Vagina (tissue), 2 donors: ENCODE results near the gene DENND1A. TPM values are rescaled to one million over a fixed set of nuclear protein-coding genes. Genes with fewer than 3 reads are reported as not detected.

ENCODE experiments used
- DNase-seq, 2 donors: peaks; one replicate each; pipeline ENCODE4 v3.0.0-alpha.2; 2017; ENCODE audit errors: extremely low spot score in 2 of 2
- H3K27ac ChIP-seq: fragments of 200-600 bp; sonication (generic); one replicate; pipeline ENCODE4 v1.5.1; 2019
- H3K27me3 ChIP-seq: fragments of 200-600 bp; sonication (generic); one replicate; pipeline ENCODE4 v1.5.1; 2019
- H3K36me3 ChIP-seq, 2 donors: fragments of 200-600 bp; sonication (generic); one replicate each; pipeline ENCODE4 v1.5.1; 2017 to 2019
- H3K4me1 ChIP-seq: fragments of 200-600 bp; sonication (generic); one replicate; pipeline ENCODE4 v1.5.1; 2019
- H3K4me3 ChIP-seq, 2 donors: fragments of 200-600 bp; sonication (generic); 1 replicate in 1 of 2; 2 replicates in 1 of 2; pipeline ENCODE4 v1.5.1; 2016 to 2019
- H3K9me3 ChIP-seq: fragments of 200-600 bp; sonication (generic); one replicate; pipeline ENCODE4 v1.5.1; 2019
- POLR2A ChIP-seq, 2 donors: fragments of 450-650 bp; IDR thresholded peaks; one replicate each; pipeline ENCODE4 v1.6.1; 2017; ENCODE audit warnings: antibody characterized with exemption in 2 of 2, mild to moderate bottlenecking in 2 of 2, moderate library complexity in 2 of 2
- POLR2AphosphoS5 ChIP-seq, 2 donors: sonication (generic); formaldehyde crosslinking; IDR thresholded peaks; one replicate each; pipeline ENCODE4 v1.9.0; 2017; ENCODE audit warnings: antibody characterized with exemption in 2 of 2, mild to moderate bottlenecking in 2 of 2, low read depth in 1 of 2; ENCODE audit not compliant: insufficient read depth in 1 of 2
- intact Hi-C: fragments of 100-400 bp; cut with DNase I; formaldehyde crosslinking; loops from one replicate; pipeline ENCODE4 v1.15.1; 2023
- total RNA-seq: library from RNA; depleted of rRNA; stranded (reverse); fragments of >200 nt; gene quantifications from one replicate; pipeline ENCODE4 v1.2.3, GENCODE V29; 2016
- TF ChIP-seq, protein P1 (sequence below), 3 experiments: fragments of 450-650 bp in 2 of 3; fragments of 200-600 bp in 1 of 3; sonication (generic) in 1 of 3; IDR thresholded peaks; one replicate each; pipeline ENCODE4 v1.5.1; 2017 to 2019; ENCODE audit warnings: antibody characterized with exemption in 3 of 3, mild to moderate bottlenecking in 2 of 3, moderate library complexity in 2 of 3

Gene DENND1A
- total RNA-seq, 1 donor from 2014 or later, result 20.4 TPM

DNA sequence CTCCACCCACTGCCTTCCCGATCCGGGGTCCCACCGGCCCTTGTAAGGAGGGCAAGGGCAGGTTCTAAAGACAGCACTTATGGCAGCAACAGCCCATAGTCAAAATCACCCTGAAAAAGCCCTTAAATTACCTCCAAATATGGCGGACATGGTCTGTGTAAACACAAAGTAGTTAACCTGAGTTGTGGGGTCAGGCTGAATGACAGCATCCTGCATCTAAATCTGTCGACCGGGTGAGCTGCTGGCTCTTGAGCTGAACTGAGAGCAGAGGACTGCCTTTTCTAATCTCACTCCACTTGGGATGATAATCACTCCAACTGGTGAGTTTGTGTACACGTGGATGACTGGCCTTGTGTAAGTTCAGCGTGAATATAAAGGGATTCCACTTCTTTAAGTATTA, 249.6 kb downstream of the DENND1A start:
- DNase-seq, result no peak
- H3K36me3 ChIP-seq, result no peaks in the 10 kb centered on the region
- H3K27me3 ChIP-seq, result no peaks in the 10 kb centered on the region
- no peak for TF ChIP-seq POLR2A (IDR thresholded peaks at IDR 0.05)
- intact Hi-C loops, result no loop called here
- no peaks in the 10 kb centered on the region for H3K9me3 ChIP-seq
- peaks cover 16% of the 10 kb centered on the region for H3K4me1 ChIP-seq
- H3K27ac ChIP-seq, result no peak overlapping the region
- no peak overlapping the region for H3K4me3 ChIP-seq

- H3K27me3 ChIP-seq, result no peaks in the 10 kb centered on the region
- H3K27ac ChIP-seq, result peak overlapping the region; percentile 15
- H3K9me3 ChIP-seq, result no peaks in the 10 kb centered on the region
- H3K36me3 ChIP-seq, result no peaks in the 10 kb centered on the region
- TF ChIP-seq, protein P1, sequence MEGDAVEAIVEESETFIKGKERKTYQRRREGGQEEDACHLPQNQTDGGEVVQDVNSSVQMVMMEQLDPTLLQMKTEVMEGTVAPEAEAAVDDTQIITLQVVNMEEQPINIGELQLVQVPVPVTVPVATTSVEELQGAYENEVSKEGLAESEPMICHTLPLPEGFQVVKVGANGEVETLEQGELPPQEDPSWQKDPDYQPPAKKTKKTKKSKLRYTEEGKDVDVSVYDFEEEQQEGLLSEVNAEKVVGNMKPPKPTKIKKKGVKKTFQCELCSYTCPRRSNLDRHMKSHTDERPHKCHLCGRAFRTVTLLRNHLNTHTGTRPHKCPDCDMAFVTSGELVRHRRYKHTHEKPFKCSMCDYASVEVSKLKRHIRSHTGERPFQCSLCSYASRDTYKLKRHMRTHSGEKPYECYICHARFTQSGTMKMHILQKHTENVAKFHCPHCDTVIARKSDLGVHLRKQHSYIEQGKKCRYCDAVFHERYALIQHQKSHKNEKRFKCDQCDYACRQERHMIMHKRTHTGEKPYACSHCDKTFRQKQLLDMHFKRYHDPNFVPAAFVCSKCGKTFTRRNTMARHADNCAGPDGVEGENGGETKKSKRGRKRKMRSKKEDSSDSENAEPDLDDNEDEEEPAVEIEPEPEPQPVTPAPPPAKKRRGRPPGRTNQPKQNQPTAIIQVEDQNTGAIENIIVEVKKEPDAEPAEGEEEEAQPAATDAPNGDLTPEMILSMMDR (IDR thresholded peaks at IDR 0.05), result no peak
- TF ChIP-seq POLR2A (IDR thresholded peaks at IDR 0.05) (no peak), POLR2AphosphoS5 (IDR thresholded peaks at IDR 0.05; ENCODE audit: insufficient read depth in 1 of 2, low read depth in 1 of 2) (no peak)
- no peak overlapping the region for H3K4me3 ChIP-seq
- DNase-seq, result no peak
- intact Hi-C loops, result no loop called here
- H3K4me1 ChIP-seq, result peaks cover 16% of the 10 kb centered on the region
These were observed 250.5 kb downstream of the DENND1A start for GRCh38 chr9:123679330-123679987.

DNA sequence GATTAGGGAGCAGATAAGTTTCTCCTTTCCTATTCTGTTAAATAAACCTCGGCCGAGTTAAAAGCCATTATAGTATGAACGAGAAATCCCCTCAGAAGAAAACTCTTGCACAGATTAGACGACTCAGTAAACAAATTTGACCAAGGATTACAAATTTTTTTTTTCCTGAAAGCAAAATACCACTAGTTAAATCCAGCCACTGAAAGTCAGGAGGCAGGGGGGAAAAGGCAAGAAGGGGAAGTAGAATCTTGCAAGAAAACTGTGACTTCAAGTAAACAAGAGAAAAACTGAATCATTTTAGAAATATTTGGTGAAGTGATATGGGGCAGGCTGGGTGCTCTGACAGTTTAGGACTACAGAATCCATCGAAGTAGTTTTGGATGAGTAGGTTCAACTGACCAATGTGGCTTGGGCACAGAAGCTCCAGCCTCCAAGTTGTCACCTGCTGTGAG, 251.0 kb downstream of the DENND1A start:
- Histone ChIP-seq H3K27me3 (no peaks in the 10 kb centered on the region), H3K4me1 (peaks cover 16% of the 10 kb centered on the region), H3K4me3 (no peak overlapping the region), H3K27ac (peak overlapping the region; percentile 15), H3K36me3 (no peaks in the 10 kb centered on the region), H3K9me3 (no peaks in the 10 kb centered on the region)
- no peak for TF ChIP-seq POLR2A (IDR thresholded peaks at IDR 0.05)
- TF ChIP-seq, protein P1 (IDR thresholded peaks at IDR 0.05), result no peak
- no peak for TF ChIP-seq POLR2AphosphoS5 (IDR thresholded peaks at IDR 0.05; ENCODE audit: insufficient read depth in 1 of 2, low read depth in 1 of 2)
- intact Hi-C loops, result no loop called here
- DNase-seq, result no peak

DNA sequence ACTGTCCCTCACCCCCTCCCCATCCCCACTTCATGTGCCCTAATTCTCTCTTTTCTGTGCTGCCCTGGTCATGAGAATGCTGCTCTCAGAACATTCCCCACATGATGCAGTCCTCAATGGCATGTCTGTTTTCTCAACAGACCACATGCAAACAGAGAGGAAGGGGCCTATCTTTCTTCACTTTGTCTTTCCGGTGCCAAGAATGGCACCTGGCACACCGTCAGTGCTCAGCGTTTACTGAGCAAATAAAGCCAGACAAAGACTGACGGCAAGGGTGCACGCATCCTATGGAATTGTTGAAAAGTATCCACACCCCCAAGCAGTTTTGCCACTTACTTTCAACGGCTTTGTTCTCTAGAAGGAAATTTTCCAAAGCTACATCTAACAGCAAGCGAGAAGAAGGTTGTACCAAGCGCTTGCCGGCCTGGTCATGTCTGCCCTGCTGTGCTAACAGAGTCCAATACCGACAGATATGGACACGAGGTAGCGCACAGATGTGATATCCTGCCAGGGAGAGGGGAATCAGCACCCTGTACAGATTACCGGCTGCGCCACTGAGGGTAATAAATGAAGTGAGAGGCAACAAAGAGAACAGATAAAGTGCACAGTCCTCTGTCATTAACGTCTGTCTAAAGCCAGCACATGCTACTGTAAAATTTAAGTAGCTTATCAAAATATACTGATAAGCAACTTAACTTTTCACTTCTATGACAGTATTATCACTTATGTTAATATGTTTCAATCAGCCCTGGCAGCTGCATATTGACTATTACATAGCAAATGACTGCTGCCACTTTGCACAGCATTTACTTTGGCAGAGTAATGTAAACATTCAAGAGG, 251.7 kb downstream of the DENND1A start:
- Histone ChIP-seq H3K9me3 (no peaks in the 10 kb centered on the region), H3K4me3 (no peak overlapping the region), H3K27ac (peak overlapping the region; percentile 15), H3K4me1 (peaks cover 16% of the 10 kb centered on the region), H3K27me3 (no peaks in the 10 kb centered on the region), H3K36me3 (no peaks in the 10 kb centered on the region)
- no peak for TF ChIP-seq POLR2AphosphoS5 (IDR thresholded peaks at IDR 0.05; ENCODE audit: insufficient read depth in 1 of 2, low read depth in 1 of 2)
- no peak for DNase-seq
- intact Hi-C loops, result no loop called here

- Histone ChIP-seq H3K9me3 (no peaks in the 10 kb centered on the region), H3K4me3 (no peak overlapping the region), H3K27me3 (no peaks in the 10 kb centered on the region), H3K4me1 (peaks cover 16% of the 10 kb centered on the region), H3K27ac (no peak overlapping the region), H3K36me3 (no peaks in the 10 kb centered on the region)
- DNase-seq, result no peak
- TF ChIP-seq POLR2AphosphoS5 (IDR thresholded peaks at IDR 0.05; ENCODE audit: insufficient read depth in 1 of 2, low read depth in 1 of 2) (no peak), POLR2A (IDR thresholded peaks at IDR 0.05) (no peak)
- TF ChIP-seq, protein P1 (IDR thresholded peaks at IDR 0.05), result no peak
- intact Hi-C loops, result no loop called here
These were observed 253.1 kb downstream of the DENND1A start for GRCh38 chr9:123676869-123677268.

DNA sequence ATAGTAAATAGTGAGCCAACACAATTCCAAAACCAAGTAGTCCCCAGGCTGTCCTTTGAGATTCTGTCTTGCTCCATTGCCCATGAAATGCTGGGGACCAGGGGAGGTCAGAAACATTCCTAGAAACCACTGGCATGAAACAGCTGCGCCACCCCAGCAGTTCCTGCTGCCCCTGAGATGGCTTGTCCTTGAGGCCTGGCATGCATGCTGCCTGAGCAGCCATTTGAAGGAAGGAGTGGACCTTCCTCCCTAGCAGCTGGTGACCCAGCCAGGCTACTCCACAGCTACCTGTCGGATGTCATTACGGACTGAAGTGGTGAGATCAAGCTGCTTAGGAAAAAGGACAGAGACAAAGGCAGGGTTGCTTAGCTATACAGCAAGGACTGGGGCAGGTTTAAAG, 260.6 kb downstream of the DENND1A start:
- no peaks in the 10 kb centered on the region for H3K9me3 ChIP-seq
- H3K36me3 ChIP-seq, result peaks cover 0 to 5% of the 10 kb centered on the region in 2 donors
- no peak for DNase-seq
- no peak overlapping the region for H3K4me3 ChIP-seq
- H3K4me1 ChIP-seq, result no peaks in the 10 kb centered on the region
- no peaks in the 10 kb centered on the region for H3K27me3 ChIP-seq
- no peak for TF ChIP-seq POLR2AphosphoS5 (IDR thresholded peaks at IDR 0.05; ENCODE audit: insufficient read depth in 1 of 2, low read depth in 1 of 2)
- TF ChIP-seq POLR2A (IDR thresholded peaks at IDR 0.05), result no peak
- TF ChIP-seq, protein P1 (IDR thresholded peaks at IDR 0.05), result no peak
- no peak overlapping the region for H3K27ac ChIP-seq
- intact Hi-C loops, result no loop called here
